ENCODE data around the gene PEPD. TPM values are rescaled to one million over a fixed set of nuclear protein-coding genes. Genes with fewer than 3 reads are reported as not detected.

The PEPD gene
- total and polyA plus RNA-seq, 10 of the 15 experiments (the other 5 are each of a cell fraction or from before 2014, with no cell fraction given): 1.4 to 52.0 (median 20.2) TPM

GRCh38 chr19:33500991-33501390 is 20.6 kb downstream of the PEPD start:
- BruUV-seq (replicated peaks): no TSS peak
- Histone ChIP-seq H3K4me1 (ENCODE audit: control insufficient read depth, insufficient read depth, low read length) (no peaks in the 10 kb centered on the region), H3K36me3 (ENCODE audit: control insufficient read depth in 2 of 2, insufficient read depth in 2 of 2, low read length in 1 of 2) (no peaks in the 10 kb centered on the region; a peak in 1 of 4 replicates), H3K9ac (ENCODE audit: control insufficient read depth, insufficient read depth, low read length) (no peak overlapping the region), H3K9me3 (replicated peaks; ENCODE audit: control insufficient read depth, insufficient read depth, low read length) (no peaks in the 10 kb centered on the region), H3K4me3 (no peak overlapping the region), H3K79me2 (ENCODE audit: control insufficient read depth, insufficient read depth, low read length) (no peaks in the 10 kb centered on the region), H3K27ac (ENCODE audit: control insufficient read depth, insufficient read depth) (no peak overlapping the region), H2AFZ (ENCODE audit: control insufficient read depth, low read depth, low read length) (no peak overlapping the region), H3K27me3 (replicated peaks in 1 of 2; ENCODE audit: control insufficient read depth in 2 of 2, insufficient read depth in 2 of 2, low read length in 1 of 2) (no peaks in the 10 kb centered on the region), H3K4me2 (ENCODE audit: control insufficient read depth, insufficient read depth) (no peak overlapping the region), H4K20me1 (ENCODE audit: control insufficient read depth, insufficient read depth) (no peaks in the 10 kb centered on the region)
- ChIA-PET CTCF (no interaction called here), POLR2A (no interaction called here), SMC1A (ENCODE audit: uncharacterized antibody, unreplicated experiment) (no interaction called here), RAD21 (ENCODE audit: unreplicated experiment) (no interaction called here)
- WGBS (ENCODE audit: insufficient coverage, insufficient replicate concordance, low lambda C conversion rate, missing lambda C conversion rate): 83% methylated on average over 8 of the region's 8 CpGs
- in situ Hi-C loops (cut with MboI): no loop called here
- DNase-seq (ENCODE audit: low read depth, low spot score) (no peak), ATAC-seq (no peak), FAIRE-seq (no peak)
- TF ChIP-seq HDAC6 (IDR thresholded peaks at IDR 0.05; ENCODE audit: unreplicated experiment) (no peak), RBBP5 (conservative IDR thresholded peaks at IDR 0.05) (no peak), POLR2AphosphoS5 (IDR thresholded peaks at IDR 0.05; ENCODE audit: low read length) (no peak), MEF2A (IDR thresholded peaks at IDR 0.05; ENCODE audit: insufficient read depth, low read depth, low read length) (no peak), TARDBP (IDR thresholded peaks at IDR 0.05; ENCODE audit: borderline replicate concordance) (no peak), GATAD2B (conservative IDR thresholded peaks at IDR 0.05; ENCODE audit: low read depth) (no peak), POU2F2 (IDR thresholded peaks at IDR 0.05; ENCODE audit: borderline replicate concordance, low read depth, low read length) (no peak), ZNF384 (IDR thresholded peaks at IDR 0.05; ENCODE audit: borderline replicate concordance, low read depth, low read length) (no peak), PKNOX1 (IDR thresholded peaks at IDR 0.05) (no peak)
- intact Hi-C loops (cut with micrococcal nuclease; ENCODE audit: unreplicated experiment): no loop called here
